ENCODE measurements around the gene DEF6.
A peak's percentile ranks its signal among the peaks of the same experiment; 100 is the strongest.
"Not testable (repeated sequence)": the region's sequence is repeated elsewhere in the genome, so short reads cannot be mapped to it uniquely, and the experiment has no call there.

Gene DEF6

DNA sequence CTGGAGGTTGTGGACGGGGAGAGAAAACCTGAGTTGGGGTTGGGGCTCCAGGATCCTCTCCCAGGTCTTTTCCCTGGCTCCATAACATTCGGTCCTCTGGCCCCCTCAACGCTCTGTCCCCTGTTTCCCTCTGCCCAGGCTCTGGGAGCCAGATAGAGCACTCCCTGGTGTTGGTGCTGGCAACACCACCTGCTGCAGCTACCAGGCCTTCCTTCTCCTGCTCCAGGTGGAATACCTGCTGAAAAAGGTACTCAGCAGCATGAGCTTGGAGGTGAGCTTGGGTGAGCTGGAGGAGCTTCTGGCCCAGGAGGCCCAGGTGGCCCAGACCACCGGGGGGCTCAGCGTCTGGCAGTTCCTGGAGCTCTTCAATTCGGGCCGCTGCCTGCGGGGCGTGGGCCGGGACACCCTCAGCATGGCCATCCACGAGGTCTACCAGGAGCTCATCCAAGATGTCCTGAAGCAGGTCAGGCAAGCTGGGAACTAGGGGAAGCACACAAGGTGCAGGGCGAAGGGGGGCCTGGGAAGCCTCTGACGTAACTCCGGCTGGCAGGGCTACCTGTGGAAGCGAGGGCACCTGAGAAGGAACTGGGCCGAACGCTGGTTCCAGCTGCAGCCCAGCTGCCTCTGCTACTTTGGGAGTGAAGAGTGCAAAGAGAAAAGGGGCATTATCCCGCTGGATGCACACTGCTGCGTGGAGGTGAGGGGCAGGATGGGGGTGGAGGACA, 14.6 kb downstream of the DEF6 start:
- DNase-seq = no peak

DNA sequence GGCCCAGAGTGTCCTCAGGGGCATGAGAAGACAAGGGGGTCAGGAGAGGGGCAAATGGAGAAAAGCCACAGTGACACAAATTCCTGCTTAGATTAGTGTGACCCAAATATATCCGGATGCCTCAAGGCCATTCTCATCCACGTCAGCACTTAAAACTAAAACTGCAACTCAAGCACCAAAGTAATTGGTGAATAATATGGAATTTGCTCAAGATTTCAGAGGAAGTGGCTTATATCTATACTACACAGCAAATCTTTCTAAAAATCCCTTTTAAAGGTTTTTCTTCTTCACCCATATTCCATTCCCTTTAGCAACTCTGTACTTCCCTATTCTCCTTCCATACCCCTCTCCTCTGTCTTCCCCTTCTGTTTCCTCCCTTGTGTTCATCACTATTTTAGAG, 15.2 kb downstream of the DEF6 start:
- DNase-seq = no peak

DNA sequence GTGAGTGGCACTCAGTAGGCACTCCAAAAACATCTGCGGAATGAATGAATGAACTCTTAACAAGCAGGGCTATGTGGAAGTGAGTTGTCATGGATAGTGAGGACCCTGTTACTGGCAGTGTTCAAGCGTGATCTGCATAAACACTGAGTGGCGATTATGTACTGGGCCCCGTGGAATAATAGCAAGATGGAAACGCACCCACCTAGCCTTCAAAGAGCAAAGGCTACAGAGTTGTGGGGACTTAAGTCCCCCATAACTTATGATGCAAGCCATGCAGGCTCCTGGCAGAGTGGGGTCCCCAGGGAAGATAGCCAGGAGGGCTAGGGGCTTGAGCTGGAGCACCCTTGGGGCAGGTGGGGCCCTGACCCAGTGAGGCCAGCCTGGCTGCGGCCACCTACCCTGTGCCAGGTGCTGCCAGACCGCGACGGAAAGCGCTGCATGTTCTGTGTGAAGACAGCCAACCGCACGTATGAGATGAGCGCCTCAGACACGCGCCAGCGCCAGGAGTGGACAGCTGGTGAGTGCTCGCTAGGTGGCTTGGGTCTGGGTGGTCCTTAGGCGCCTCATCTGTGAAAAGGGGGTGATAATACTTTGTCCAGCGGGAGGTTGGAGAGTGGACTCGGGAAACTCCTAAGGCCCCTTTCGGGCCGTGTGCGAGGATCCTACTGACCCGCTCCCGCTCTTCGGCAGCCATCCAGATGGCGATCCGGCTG, 20.0 kb downstream of the DEF6 start:
- DNase-seq = peak; percentile 75

DNA sequence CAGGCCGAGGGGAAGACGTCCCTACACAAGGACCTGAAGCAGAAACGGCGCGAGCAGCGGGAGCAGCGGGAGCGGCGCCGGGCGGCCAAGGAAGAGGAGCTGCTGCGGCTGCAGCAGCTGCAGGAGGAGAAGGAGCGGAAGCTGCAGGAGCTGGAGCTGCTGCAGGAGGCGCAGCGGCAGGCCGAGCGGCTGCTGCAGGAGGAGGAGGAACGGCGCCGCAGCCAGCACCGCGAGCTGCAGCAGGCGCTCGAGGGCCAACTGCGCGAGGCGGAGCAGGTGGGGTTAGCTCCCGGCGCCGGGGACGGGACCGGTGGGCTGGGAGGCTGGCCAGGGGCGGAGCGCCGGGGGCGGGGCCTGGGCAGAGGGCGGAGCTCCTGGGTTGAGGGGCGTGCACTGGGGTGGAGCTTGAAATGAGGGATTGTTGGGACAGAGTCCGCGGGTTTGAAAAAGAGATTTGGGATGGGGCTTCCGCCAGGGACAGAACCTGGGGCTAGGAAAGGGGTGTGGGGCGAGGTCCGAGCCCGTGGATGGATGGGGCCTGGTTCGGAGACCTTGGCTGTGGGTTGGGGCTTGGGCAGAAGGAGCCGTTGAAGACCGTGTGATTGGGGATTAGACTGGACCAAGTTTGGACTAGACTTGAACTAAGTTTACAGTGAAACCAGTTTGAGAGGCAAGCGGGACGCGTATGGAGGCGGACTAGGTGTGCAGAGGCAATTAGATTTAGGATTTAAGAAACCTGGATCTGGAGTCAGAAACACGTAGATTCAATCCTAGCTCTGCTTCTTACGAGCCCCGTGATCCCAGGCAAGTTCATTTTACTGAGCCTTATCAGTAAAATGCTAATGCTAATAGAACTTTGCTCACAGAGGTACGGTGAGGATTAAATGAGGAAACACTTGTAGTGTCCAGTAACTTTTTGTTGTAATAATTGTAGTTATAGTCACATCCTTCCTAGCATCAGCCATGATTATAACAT, 20.9 kb downstream of the DEF6 start:
- DNase-seq = peak; percentile 75

DNA sequence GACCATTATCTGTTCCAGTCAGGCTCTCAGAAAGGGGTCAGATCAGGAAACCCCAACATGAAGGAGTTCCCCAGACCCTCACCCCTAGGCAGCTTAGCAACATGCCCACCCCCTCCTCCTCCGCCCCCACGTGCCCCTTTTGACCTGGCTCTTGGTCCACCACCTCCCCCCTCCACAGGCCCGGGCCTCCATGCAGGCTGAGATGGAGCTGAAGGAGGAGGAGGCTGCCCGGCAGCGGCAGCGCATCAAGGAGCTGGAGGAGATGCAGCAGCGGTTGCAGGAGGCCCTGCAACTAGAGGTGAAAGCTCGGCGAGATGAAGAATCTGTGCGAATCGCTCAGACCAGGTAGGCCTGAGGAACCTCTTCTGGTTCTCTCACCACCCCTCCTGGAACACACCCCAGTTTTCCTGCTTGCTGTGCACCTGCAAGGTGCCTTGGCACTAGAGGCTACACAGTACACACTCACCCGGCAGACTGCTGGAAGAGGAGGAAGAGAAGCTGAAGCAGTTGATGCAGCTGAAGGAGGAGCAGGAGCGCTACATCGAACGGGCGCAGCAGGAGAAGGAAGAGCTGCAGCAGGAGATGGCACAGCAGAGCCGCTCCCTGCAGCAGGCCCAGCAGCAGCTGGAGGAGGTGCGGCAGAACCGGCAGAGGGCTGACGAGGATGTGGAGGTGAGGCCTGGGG, 21.9 kb downstream of the DEF6 start:
- no peak for DNase-seq

DNA sequence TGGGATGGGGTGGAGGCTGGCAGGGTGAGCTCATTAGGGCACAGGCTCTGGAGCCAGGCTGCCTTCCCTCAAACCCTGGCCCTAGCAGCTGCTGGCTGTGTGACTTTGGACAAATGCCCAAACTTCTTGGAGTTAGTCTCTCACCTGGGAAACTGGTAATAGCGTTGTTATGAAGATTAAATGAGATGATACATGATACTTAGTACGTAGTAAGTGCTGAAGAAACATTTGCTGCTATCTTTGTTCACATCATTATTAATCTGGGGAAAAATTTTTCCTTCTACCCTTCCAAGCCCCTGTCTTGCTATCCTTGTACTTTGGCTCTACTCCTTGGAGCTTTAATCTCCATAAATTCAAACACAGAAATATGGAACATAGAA, 22.4 kb downstream of the DEF6 start:
- no peak for DNase-seq

DNA sequence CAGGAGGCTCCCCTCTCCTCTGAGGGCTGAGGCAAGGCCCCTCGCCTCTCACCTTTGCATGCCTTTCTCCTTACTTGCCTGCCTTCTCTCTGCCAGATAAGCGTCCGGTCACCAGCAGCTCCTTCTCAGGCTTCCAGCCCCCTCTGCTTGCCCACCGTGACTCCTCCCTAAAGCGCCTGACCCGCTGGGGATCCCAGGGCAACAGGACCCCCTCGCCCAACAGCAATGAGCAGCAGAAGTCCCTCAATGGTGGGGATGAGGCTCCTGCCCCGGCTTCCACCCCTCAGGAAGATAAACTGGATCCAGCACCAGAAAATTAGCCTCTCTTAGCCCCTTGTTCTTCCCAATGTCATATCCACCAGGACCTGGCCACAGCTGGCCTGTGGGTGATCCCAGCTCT, 23.5 kb downstream of the DEF6 start:
- no peak for DNase-seq

DNA sequence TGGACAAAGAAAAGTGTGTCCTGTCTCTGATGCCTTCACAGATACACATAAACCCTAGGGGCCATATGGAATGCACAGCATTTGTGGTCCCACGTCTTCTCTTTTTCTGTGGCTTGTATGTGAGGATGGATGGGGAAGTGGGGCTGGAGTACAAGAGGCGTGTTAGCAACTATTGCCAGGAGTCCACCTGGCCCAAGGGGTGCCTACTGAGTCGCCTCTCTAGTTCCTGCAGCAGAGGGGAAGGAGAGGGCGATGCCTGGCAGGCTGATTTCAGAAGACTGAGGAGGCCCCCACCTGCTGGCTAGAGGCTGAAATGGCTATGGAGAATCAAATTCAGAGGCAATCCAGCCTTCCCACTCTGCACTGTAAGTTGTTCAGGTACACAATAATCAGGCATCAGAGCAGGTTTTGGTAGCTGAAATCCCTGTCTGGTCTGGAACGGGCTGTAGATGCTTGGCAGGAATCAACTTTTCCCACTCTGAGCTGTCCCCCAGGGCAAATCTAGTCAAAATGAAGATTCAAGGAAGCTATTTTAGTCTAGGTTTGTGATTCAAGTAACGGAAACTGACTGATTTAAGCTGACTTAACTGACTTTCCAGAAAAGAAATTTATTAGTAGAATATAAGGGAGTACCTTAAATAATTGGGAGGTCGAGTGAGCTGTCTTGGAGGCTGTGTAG, 29.9 kb downstream of the DEF6 start:
- DNase-seq = peak; percentile 18

DNA sequence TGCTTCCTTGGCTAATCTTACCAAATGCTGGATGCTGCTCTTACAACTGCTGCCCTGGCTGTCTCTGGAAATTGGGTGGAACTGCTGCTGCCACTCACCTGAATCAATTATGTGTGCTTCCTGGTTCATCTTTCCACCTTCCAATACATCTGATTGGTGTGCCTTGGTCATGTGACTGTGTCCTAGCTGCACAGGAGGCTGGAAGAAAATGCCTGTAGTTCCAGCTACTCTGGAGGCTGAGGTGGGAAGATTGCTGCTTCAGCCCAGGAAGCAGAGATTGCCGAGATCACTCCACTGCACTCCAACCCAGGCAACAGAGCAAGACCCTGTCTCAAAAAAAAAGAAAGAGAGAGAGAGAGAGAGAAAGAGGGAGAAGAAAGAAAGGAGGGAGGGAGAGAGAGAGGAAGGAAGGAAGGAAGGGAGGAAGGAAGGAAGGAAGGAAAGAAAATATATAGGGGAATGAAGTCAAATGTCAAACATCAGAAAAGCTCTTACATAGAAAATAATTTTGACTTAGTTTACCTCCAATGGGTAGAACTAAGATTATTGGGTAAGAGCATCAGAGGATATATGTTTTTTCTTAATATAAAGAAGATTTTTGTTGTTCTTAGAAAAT, 30.6 kb downstream of the DEF6 start:
- DNase-seq = no peak

DNA sequence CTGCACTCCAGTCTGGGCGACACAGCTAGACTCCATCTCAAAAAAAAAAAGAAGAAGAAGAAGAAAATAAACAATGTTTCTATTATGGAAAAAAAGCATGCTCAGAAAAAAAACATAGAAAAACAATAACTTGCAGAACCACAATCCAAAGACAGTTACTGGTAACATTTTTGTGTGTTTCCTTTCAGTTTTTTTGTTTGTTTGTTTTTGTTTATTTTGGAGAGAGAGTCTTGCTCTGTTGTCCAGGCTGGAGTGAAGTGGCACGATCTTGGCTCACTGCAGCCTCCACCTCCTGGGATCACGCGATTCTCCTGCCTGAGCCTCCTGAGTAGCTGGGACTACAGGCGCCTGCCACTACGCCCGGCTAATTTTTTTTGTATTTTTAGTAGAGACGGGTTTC, 31.3 kb downstream of the DEF6 start:
- not testable (repeated sequence) for DNase-seq

DNA sequence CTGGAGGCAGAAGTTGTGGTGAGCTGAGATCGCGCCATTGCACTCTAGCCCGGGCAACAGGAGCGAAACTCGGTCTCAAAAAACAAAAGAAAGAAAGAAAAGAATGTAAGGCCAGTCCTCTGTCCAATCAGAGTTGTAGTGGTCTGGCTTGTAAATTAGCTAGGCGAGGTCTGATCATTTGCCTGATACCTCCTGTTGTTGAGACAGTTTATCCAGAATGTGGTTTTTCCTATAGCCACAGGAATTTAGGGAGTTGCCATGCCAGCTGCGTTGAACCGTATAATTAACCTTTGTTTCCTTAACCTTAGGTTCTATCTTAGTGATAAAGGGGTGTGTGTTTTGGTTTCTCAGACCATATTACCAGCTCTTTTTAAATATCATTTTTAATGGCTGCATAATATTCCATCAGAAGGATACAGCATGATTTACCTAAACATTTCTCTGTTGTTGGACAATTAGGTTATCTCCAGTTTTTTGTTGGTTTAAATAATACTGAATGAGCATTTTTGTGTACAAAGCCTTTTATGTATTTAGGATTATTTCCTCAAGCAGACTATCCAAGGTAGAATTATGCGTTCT, 33.0 kb downstream of the DEF6 start:
- DNase-seq = no peak

DNA sequence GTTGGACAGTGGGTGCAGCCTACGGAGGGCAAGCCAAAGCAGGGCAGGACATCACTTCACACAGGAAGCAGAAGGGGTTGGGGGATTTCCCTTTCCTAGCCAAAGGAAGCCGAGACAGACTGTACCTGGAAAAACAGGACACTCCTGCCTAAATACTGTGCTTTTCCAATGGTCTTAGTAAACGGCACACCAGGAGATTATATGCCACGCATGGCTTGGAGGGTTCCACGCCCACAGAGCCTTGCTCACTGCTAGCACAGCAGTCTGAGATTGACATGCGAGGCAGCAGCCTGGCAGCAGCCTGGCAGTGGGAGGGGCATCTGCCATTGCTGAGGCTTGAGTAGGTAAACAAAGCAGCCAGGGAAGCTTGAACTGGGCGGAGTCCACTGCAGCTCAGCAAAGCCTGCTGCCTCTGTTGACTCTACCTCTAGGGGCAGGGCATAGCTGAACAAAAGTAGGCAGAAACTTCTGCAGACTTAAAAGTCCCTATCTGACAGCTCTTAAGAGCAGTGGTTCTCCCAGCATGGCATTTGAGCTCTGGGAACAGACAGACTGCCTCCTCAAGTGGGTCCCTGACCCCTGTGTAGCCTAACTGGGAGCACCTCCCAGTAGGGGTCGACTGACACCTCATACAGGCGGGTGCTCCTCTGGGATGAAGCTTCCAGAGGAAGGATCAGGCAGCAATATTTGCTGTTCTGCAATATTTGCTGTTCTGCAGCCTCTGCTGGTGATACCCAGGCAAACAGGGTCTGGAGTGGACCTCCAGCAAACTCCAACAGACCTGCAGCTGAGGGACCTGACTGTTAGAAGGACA, 34.7 kb downstream of the DEF6 start:
- peak; percentile 63 for DNase-seq

DNA sequence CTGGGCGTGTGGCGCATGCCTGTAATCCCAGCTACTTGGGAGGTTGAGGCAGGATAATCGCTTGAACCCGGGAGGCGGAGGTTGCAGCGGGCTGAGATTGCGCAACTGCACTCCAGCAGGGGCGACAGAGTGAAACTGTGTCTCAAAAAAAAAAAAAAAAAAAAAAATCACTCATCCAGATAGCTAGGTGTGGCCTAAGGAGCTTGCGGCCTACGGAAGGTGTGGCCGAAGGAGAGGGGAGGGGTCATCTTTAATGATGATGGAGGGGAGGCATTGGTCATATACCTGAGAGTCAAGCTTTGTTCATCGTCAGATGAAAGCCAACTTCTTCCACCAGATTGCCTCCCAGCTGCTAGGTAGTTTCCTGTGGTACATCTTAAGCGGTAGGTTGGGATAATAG, 43.9 kb downstream of the DEF6 start:
- no peak for DNase-seq

DNA sequence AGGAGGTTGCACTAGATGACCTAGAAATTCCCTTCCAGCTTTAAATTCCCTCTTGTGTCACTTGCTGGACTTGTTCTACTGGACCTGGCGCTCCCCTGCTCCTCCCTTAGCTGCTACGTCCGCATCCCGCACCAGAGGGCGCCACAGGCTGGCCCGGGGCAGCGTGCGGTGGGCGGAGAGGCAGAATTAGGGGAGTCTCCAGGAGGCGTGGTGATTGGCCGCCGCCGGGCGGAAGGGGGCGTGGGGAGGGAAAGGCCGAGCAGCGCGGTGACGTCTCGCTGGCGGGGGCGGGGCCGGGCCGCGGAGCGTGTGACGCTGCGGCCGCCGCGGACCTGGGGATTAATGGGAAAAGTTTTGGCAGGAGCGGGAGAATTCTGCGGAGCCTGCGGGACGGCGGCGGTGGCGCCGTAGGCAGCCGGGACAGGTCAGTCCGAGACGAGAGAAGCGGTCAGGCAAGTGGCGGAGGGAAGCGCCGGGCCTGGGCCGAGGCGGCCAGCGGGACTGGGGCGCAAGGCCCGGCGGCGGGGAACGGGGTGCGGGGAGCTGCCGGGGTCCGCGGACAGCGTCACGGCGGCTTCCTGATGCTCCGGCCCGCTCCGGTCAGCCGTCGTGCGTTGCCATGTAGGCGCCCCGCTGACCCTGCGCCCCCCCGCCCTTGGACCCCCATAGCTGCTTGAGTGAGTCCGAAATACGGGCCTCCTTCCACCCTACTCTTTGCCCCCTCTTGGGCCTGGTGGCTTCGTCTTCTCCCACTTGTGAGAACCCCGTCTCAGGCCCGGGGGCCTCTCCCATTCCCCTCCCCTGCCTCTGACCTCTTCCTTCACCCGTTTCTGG, 44.9 kb downstream of the DEF6 start, which contains the start of gene PPARD:
Gene PPARD, plus strand, starts transcription at position 301 of the 834 bp plus-strand sequence. CDS start 68,530 bp downstream, outside the sequence.
- DNase-seq = peak; percentile 94

DNA sequence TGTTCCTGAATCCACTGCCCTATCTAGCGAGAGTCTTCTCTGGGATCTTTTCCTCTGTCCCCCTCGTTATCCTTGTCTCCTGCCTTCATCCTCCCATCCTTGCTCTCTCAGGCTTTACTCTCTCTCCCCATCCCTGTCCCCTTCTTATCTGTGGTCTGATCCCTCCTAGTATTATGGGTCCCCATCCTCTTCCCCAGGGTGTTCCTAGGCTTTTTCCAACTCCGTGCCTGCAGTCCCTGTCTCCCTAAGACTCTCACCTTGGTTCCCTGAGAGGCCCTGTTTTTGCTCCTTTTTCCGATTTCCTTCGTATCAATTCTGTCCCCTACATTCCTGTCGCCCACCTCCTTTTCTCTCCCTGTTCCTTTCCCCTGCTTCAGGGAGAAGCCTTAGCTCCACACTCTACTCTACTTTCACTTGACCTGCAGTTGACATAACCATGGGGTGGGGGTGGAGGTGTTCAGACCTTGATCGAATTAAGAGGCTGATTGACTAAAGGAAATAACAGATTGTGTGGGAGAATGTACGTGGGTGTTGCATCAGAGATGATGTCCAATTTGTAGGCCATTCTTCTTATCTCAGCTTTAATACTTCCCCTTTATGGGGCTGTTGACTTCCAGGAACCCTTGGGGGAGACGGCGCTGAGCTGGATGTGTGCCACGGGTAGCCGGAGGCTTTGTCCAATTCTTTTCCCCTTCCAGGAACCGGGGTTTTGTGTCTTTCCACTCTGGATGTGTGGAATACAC, 45.6 kb downstream of the DEF6 start:
- peak; percentile 18 for DNase-seq

DNA sequence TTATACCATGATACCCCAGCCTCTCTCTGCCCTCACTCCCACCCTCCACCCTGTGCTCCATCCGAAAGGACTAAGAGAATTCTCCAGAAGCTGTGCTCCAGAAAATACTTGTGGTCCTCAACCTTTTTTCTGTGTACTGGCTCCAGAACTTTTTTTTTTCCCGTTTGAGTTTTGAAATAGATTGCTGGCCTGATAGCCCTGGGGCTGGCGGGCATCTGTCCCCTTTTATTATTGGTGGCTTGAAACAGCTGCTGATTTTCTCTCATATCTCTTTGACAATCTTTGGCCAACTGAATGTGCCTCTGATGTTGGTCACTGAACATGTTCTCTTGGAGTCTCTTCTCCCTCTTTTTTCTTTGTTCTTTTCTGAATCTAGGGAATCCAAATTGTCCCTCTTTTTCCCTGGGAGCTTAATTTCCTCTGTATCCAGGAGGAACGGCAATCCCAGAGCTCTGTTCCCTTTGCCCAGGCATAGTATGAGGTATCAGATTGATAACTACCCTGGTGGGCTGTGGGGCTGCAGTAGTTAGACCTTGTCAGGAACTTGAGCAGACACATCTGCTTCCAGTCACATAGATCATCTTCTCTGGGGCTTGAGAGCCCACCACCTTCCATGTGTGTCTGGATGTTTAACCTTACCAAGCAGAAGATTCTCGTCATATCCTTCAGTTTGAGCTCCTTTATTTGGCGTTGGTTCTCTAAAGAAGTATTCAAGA, 46.4 kb downstream of the DEF6 start:
- DNase-seq = no peak

DNA sequence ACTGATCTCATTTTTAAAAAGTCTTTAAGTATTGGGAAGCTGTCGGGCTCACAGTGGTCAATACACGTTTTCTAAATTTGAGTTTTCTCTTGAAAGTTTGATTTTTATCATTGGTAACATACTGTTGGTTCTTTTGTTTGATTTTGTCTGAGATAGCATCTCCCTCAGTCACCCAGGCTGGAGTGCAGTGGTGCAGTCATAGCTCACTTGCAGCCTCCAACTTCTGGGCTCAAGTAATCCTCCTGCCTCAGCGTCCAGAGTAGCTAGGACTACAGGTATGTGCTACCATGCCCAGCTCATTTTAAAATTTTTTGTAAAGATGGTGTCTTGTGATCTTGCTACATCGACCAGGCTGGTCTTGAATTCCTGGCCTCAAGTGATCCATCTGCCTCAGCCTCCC, 53.8 kb downstream of the DEF6 start:
- DNase-seq = no peak

DNA sequence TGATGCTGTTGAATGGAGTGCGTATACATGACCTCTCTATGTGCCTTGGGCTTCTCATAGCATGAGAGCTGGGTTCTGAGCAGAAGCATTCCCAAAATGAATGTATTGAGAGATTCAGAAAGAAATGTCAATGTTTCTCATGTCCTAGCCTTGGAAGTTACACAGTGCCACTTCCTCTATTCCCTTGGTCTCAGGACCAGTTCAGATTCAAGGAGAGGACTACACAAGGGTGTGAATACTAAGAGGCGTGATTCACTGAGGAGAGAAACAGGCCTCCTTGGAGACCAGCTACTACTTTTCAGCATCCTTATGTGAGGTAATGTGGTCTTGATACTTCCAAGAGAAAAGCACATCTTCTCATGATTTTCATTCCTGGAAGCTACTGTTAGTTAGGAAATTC, 55.1 kb downstream of the DEF6 start:
- DNase-seq = no peak
